ENCODE results near the gene SMIM5. TPM values are rescaled to one million over a fixed set of nuclear protein-coding genes. Genes with fewer than 3 reads are reported as not detected.
"Not testable (repeated sequence)": the region's sequence is repeated elsewhere in the genome, so short reads cannot be mapped to it uniquely, and the experiment has no call there.

The SMIM5 gene
- total RNA-seq, 6 donors from 2014 or later: 1.9 to 7.3 (median 3.3) TPM

GRCh38 chr17:75591722-75592302, 41.4 kb upstream of the SMIM5 start:
- H3K36me3 ChIP-seq: peaks cover 0 to 19% (median 4%) of the 10 kb centered on the region in 4 donors
- no peak for TF ChIP-seq CTCF (IDR thresholded peaks at IDR 0.05)
- TF ChIP-seq EP300 (IDR thresholded peaks at IDR 0.05): no peak
- TF ChIP-seq POLR2A (IDR thresholded peaks at IDR 0.05): no peak
- TF ChIP-seq POLR2AphosphoS5 (IDR thresholded peaks at IDR 0.05): no peak
- 93 to 95% methylated on average over 2 to 6 of the region's 7 CpGs for WGBS, 2 donors
- H3K4me3 ChIP-seq: no peak overlapping the region
- DNase-seq: no peak
- H3K9me3 ChIP-seq: no peaks in the 10 kb centered on the region
- no peaks in the 10 kb centered on the region for H3K27me3 ChIP-seq
- peaks cover 14 to 32% (median 17%) of the 10 kb centered on the region in 4 donors for H3K4me1 ChIP-seq
- H3K27ac ChIP-seq: no peak overlapping the region
- ATAC-seq (ENCODE audit: low FRiP score in 2 of 2): no peak

- no peak for DNase-seq
- Histone ChIP-seq H3K27me3 (no peaks in the 10 kb centered on the region), H3K36me3 (peaks cover 0 to 19% (median 4%) of the 10 kb centered on the region in 4 donors), H3K27ac (no peak overlapping the region), H3K4me3 (no peak overlapping the region), H3K4me1 (peaks cover 9 to 25% (median 11%) of the 10 kb centered on the region in 4 donors), H3K9me3 (no peaks in the 10 kb centered on the region)
- no peak for ATAC-seq (ENCODE audit: low FRiP score in 2 of 2)
- TF ChIP-seq CTCF (IDR thresholded peaks at IDR 0.05): no peak
- no peak for TF ChIP-seq POLR2A (IDR thresholded peaks at IDR 0.05)
- 93 to 97% methylated on average over 5 to 15 of the region's 17 CpGs for WGBS, 2 donors
Observed at GRCh38 chr17:75592348-75593020, 40.8 kb upstream of the SMIM5 start.

- not testable (repeated sequence) for DNase-seq; H3K9me3 ChIP-seq; H3K4me3 ChIP-seq; H3K27ac ChIP-seq; ATAC-seq (ENCODE audit: low FRiP score in 2 of 2); H3K27me3 ChIP-seq
- 88 to 90% methylated on average over 9 of the region's 9 CpGs for WGBS, 2 donors
- H3K4me1 ChIP-seq: peaks cover 6 to 17% (median 9%) of the 10 kb centered on the region in 4 donors
- H3K36me3 ChIP-seq: peaks cover 0 to 19% (median 4%) of the 10 kb centered on the region in 4 donors
Observed at GRCh38 chr17:75593430-75593829, 39.8 kb upstream of the SMIM5 start.

GRCh38 chr17:75594499-75595283, 38.5 kb upstream of the SMIM5 start:
- DNase-seq (peak in 1 of 2 donors; percentile 67), ATAC-seq (ENCODE audit: low FRiP score in 2 of 2) (no peak)
- Histone ChIP-seq H3K4me3 (no peak overlapping the region), H3K9me3 (no peaks in the 10 kb centered on the region), H3K36me3 (peaks cover 0 to 19% (median 4%) of the 10 kb centered on the region in 4 donors), H3K27ac (no peak overlapping the region), H3K4me1 (peaks cover 4 to 8% (median 6%) of the 10 kb centered on the region in 4 donors), H3K27me3 (no peaks in the 10 kb centered on the region)
- 88 to 91% methylated on average over 6 to 24 of the region's 28 CpGs for WGBS, 2 donors
- TF ChIP-seq POLR2A (IDR thresholded peaks at IDR 0.05) (no peak), POLR2AphosphoS5 (IDR thresholded peaks at IDR 0.05) (no peak), CTCF (IDR thresholded peaks at IDR 0.05) (no peak), EP300 (IDR thresholded peaks at IDR 0.05) (no peak)

GRCh38 chr17:75595284-75595919, 37.8 kb upstream of the SMIM5 start:
- 82 to 85% methylated on average over 11 to 13 of the region's 13 CpGs for WGBS, 2 donors
- TF ChIP-seq EP300 (IDR thresholded peaks at IDR 0.05) (no peak), POLR2A (IDR thresholded peaks at IDR 0.05) (no peak), POLR2AphosphoS5 (IDR thresholded peaks at IDR 0.05) (no peak), CTCF (IDR thresholded peaks at IDR 0.05) (no peak)
- Histone ChIP-seq H3K9me3 (no peaks in the 10 kb centered on the region), H3K4me3 (no peak overlapping the region), H3K27me3 (no peaks in the 10 kb centered on the region), H3K27ac (no peak overlapping the region), H3K36me3 (peaks cover 0 to 15% (median 4%) of the 10 kb centered on the region in 4 donors), H3K4me1 (peaks cover 0 to under 1% (median 0%) of the 10 kb centered on the region in 4 donors)
- ATAC-seq (ENCODE audit: low FRiP score in 2 of 2) (no peak), DNase-seq (no peak)
